Activated naive CD4-positive, alpha-beta T cell treated with Interleukin-2 at 50 U/mL for 16 hours (primary cell): Measurements from ENCODE around the gene TOE1.
"Not testable (repeated sequence)": the region's sequence is repeated elsewhere in the genome, so short reads cannot be mapped to it uniquely, and the experiment has no call there.

Experiments
- DNase-seq: peaks from one replicate; pipeline ENCODE4 v3.0.0-alpha.2; 2020

Gene TOE1

GRCh38 chr1:45356186-45356585, 16.2 kb downstream of the TOE1 start:
- no peak for DNase-seq

DNA sequence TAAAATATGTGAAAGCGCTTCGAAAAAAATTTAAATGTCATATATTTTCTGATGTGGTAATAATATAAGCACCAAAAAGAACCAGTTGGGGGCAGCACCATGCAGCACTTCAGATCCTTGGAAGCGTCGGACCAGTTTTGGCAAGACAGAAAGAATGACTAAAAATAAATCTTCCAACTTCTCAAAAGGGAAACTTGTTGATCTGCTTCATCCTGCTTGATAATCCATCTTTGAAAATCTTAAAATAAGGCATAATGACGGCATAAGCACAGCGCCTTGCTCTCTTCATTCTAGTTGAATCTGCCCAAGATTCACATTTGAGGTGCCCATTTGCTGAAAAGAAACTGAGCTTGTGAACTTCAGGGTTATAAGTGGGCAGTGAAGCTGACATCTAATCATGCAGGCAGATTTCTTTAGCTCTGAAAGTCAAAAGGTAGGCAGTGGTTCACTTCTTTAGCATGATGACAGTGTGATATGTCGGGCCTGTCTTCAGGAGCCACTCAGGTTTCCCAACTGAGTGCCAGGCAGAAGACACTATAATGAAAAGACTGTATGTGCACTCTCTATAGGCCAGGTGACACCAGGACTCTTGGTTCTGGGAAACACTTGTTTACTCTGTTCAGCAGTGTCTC, 20.0 kb downstream of the TOE1 start:
- DNase-seq: peak; percentile 50

DNA sequence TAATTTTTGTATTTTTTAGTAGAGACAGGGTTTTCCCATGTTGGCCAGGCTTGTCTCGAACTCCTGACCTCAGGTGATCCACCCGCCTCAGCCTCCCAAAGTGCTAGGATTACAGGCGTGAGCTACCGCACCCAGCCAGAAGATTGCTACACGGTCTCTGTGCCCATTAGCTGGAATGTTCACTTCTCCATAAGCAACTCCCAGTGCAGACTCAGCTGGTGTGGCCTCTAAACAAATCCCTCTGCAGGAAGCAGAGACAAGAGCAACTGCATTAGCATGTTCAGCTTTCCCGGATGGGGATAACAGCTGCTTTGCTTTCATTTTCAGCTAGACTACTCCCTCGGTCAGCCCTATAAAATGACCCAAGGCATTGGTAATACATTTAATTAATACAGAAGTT, 21.0 kb downstream of the TOE1 start:
- DNase-seq: not testable (repeated sequence)

DNA sequence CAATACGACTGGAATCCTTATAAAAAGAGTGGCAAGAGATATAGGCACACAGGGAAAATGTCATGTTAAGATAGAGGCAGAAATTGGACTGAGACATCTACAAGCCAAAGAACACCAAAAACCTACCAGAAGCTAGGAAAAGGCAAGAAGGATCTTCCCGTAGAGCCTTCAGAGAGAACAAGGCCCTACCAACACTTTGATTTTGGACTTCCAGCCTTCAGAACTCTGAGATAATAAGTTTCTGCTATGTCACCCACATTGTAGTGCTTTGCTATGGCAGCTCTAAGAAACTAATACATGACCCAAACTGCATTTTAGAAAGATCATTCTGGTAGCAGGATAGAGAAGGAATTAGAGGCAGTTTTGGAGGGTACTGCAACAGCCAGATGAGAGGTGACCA, 24.3 kb downstream of the TOE1 start:
- no peak for DNase-seq

DNA sequence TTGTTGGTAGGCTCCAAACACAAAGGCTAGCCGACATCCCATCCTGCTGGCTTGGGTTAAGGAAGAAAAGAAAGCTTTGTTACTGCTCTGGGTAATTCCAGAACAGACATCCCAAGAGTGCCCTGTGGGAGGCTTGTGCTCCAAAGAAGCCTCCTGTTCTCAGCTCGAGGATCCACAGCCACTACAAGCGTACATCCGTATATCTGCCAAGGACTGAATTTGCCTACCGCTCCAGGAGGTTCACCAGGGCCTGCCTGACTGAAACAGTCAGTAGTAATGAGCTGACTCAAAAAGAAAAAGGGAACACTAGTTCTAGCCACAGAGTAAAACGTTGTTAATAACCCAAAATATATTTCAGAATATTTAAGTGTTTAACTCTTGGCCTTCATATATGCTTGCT, 25.1 kb downstream of the TOE1 start:
- no peak for DNase-seq

DNA sequence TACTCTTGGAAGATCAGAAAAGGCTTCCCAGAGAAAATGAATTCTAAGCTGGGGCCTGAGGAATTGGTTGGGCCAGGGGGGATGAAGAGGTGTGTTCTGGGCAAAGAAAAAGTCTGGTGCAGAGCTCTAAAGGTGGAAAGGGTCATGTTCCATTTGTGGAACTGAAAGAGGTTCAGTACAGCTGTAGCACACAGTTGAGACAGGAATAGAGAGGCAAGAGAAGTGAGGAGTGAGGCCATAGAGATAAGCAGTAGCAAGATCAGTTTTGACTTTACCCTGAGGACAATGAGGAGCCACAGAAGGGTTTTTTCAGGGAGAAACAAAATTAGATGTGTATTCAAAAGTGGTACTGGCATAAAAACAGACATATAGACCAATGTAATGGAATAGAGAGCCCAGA, 30.6 kb downstream of the TOE1 start:
- no peak for DNase-seq

DNA sequence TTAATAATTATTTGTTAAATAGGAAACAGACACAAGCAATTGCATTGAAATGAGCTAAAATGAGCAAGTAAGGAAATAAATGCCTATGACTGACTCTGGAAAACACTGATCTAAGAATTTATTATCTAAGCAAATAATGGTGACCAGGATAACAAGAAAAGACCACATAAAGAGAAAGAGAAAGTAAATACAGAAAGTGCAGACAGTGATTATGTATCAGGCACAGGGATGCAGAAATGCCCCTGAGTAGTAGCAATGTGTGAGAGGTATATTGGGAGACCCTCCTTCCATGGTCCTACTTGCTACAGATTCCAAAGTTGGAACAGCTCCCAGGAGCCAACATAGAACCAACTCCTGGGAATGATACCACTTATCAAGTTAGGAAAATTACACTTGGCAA, 33.6 kb downstream of the TOE1 start:
- no peak for DNase-seq

DNA sequence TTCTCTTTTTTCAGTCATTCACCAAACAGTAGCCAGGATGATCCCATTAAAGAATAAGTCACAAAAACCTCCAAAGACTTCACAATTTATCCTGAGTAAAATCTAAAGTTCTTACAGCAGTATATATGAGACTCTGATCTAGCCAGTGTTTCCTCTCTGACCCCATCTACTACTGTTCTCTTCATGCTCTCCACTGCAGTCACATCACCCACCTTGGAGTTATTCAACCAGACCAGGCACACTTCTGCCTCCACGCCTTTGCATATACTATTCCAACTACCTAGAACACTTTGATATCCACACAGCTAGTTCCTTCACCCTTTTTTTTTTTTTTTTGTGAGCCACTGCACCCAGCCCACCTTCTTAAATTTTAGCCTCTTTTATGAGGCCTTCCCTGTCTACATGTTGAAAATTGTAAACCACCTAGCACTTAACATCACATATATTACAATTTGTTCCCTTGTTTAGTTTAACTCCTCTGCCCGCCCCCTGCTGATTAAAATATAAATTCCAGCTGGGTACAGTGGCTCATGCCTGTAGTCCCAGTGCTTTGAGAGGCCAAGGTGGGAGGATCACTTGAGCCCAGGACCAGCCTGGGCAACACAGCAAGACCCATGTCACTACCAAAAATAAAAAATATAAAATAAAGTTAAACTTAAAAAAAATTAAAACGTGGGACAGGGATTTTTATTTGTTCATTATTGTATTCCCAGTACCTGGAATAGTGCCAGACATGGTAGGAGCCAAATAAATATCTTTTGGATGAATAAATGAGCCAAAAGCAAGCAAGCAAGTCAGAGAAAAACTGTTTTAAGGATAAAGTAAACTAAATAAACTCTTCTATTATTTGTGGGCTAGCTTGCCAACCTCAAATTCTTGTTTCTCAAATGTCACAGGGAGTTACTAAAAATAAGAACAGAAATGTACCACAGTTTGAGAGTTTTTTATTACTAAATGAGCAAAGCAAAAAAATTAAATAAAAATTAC, 35.4 kb downstream of the TOE1 start:
- DNase-seq: no peak

GRCh38 chr1:45378184-45378583, 38.2 kb downstream of the TOE1 start:
- no peak for DNase-seq

GRCh38 chr1:45379524-45379923, 39.6 kb downstream of the TOE1 start:
- no peak for DNase-seq

DNA sequence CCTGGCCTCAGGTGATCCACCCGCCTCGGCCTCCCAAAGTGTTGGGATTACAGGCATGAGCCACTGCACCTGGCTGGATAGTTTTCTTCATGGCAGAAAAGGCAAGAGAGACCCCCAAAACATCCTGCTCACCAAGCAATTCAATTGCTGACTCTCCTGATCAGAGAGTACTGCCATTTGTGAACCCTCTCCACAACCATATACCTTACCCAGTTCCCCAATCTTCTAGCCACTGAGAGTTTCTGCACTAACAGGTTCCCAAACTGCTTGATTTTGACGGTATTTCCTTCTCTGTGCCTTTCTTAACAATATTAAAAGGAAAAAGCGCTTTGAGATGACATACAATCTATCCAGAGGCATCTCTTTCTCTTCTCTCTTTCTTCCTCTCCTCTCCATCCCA, 40.2 kb downstream of the TOE1 start:
- no peak for DNase-seq

DNA sequence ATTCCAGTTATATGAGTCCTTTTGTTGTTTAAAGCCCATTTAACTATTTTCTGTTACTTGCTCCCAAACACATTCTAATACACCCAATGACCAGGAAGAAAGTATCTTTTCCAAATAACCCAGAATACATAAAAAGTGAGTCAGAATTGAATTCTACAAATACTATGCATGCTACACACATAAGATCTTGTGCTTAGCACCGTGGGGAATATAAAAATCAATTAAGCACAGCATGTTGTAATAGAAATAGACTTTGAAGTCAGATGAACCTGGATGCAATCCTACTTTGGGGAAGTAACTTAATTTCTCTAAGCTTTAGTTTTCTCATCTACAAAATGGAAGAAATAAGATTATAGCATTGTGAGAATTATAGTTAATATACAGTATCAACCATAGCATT, 40.8 kb downstream of the TOE1 start:
- DNase-seq: no peak

GRCh38 chr1:45381243-45381642, 41.3 kb downstream of the TOE1 start:
- DNase-seq: no peak

DNA sequence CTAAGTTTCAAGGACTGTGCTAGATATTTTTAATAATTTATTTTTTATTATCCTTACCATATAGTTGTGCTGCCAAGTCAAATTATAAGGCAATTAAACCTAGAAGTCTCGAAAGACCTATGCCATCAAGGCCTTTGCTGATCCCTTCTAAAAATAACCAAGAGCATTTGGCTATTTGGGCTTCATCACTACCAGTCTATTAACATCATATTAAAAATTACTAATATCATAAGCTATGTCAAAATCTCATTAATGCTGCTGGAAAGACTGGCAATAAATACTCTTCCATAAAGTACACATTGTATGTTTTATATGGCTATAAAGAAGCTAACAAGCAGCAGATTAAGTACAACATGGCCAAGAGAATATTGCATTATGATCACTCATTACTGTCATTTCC, 43.2 kb downstream of the TOE1 start:
- DNase-seq: no peak

DNA sequence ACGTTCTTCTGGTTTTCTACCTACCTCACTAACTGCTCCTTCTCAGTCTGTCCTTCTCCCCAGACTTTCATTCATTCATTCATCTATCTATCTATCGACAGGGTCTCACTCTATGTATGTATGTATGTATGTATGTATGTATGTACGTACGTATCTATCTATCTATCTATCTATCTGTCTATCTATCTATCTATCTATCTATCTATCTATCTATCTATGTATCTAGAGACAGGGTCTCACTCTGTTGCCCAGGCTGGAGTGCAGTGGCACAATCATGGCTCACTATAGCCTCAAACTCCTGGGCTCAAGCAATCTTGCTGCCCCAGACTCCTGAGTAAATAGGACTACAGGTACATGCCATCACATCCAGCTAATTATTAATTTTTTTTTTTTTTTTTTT, 44.2 kb downstream of the TOE1 start:
- DNase-seq: not testable (repeated sequence)

DNA sequence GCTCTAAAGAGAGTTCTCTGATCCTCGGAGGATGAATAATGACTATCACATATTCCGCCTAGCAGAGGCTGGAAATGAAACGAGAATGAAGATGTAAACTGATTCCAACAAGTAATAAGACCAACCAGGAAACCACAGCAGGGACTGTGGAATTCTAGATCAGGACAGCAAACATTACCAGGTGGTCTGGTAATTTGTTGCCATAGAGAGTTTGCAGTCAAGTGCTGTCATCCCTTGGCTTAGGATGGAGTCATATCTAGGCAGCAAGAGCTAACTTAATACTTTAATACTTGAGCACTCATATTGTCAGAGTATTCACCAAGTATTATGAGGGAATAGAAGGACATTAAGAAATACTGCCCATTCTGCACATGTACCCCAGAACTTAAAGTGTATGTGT, 45.3 kb downstream of the TOE1 start:
- no peak for DNase-seq

DNA sequence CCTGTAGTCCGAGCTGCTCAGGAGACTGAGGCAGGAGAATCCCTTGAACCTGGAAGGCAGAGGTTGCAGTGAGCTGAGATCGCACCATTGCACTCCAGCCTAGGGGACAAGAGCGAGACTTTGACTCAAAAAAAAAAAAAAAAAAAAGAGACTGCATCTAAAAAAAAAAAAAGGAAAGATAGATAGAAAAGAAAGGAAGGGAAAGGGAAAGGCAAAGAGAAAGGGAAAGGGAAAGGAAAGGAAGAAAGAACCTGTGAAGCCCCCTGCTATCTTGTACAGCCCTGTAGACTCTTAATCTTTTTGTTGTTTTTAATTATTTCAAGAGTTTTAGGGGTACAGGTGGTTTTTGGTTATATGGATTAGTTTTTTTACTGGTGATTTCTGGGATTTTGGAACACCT, 46.2 kb downstream of the TOE1 start:
- no peak for DNase-seq
